Erythroblast (primary cell): ENCODE results near the gene PADI6.
A peak's percentile ranks its signal among the peaks of the same experiment; 100 is the strongest.
"Not testable (repeated sequence)": the region's sequence is repeated elsewhere in the genome, so short reads cannot be mapped to it uniquely, and the experiment has no call there.

Source experiments
- DNase-seq, 2 experiments: peaks; one replicate each; lab custom pipeline; 2025; lab: John Stamatoyannopoulos, UW
- GATA1 ChIP-seq: IDR thresholded peaks from 2 replicates; pipeline ENCODE4 v1.6.1; 2011; ENCODE audit warnings: low read depth, mild to moderate bottlenecking, control low read depth, low read length, moderate library complexity
- POLR2A ChIP-seq: IDR thresholded peaks from 2 replicates; pipeline ENCODE4 v1.6.1; 2011; ENCODE audit warnings: mild to moderate bottlenecking, low read length

PADI6 gene

DNA sequence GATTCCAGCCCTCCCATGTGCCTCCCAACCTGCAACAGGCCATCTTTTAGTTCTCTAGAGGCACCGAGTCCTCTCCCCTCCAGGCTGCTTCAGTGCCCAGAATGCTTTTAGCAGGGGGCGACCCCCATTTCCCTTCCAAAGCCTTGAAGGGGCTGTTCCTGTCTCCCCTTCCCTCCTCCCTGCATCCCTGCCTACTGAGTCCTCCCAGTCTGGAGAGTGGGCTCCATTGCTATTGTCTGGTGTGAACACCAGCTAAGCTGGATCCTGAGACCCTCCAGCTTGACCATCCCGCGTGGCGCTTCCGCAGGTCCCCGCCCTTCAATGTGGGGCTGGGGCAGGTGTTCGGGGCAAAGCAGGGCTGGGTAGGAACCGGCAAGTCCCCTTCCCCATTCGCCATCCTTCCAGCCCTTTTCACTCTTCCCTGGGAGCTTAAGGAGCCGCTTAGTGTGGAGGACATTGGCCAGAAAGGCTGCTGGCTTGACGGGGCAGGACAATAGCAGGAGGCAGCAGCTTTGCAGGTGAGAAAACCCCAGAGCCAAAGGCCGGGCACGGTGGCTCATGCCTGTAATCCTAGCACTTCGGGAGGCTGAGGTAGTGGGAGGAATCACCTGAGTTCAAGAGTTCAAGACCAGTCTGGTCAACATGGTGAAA lies 32.2 kb downstream of the PADI6 start:
- DNase-seq, result no peak

DNA sequence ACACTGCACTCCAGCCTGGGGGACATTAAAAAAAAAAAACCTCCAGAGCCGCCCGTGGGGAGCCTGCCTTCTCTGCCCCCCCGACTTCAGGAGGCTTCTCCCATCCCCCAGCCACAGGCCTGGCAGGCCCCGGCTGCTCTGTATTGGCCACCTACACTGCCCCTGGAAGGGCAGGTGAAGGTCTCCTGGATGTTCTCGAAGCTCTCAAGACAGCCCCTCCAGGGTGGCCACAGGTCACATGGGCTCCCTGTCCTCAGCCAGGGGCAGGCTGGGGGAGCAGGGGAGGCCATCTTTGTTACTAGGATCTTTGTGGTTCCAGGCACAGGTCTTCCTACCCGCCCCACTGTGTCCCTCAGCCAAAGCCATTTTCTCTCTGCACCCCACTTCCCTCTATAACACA lies 32.8 kb downstream of the PADI6 start:
- TF ChIP-seq POLR2A (no peak), GATA1 (no peak)
- DNase-seq, result no peak

More for the DNA sequence above, 32.2 kb downstream of the PADI6 start:
- TF ChIP-seq POLR2A (no peak), GATA1 (no peak)

DNA sequence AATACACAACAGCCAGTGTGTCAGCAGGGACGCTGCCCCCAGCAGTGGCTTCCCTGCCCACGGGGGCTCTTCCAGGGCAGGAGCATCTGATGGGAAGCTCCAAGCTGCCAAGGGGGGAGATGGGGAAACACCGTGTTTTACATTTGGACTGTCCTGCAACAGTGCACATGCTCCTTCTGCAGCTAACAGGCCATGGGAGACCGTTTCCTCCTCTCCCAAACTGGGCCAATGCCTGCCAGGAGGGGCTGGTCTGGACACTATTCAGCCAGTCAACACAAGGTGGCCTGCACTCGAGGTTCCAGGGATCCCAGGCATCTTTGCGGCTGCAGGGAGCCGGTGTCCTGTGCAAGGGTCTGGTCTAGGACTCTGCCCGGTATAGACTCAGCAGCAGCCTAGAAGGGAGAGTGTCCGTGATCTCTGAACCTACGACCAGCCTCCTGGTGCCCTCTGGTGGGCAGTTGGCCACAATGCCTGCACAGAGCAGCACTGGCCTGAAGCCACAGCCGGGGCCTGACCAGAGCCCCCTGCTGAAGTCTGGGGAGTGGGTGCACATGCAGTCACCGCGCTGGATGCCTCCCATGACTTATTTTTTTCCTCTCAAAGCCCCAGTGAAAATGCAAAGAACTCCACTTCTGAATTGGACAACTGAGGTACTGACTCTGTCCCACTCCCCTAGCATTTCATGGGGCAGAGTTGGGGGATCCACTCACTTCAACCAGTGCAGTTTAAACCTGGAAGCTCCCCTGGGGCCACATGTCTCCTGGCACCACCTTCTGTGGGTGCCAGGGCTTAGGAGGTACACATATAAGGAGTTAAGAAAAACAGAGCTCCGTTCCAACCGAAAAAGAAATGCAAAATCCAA lies 34.1 kb downstream of the PADI6 start:
- DNase-seq, result peak; percentile 57 to 68
- TF ChIP-seq POLR2A, result no peak
- no peak for TF ChIP-seq GATA1

DNA sequence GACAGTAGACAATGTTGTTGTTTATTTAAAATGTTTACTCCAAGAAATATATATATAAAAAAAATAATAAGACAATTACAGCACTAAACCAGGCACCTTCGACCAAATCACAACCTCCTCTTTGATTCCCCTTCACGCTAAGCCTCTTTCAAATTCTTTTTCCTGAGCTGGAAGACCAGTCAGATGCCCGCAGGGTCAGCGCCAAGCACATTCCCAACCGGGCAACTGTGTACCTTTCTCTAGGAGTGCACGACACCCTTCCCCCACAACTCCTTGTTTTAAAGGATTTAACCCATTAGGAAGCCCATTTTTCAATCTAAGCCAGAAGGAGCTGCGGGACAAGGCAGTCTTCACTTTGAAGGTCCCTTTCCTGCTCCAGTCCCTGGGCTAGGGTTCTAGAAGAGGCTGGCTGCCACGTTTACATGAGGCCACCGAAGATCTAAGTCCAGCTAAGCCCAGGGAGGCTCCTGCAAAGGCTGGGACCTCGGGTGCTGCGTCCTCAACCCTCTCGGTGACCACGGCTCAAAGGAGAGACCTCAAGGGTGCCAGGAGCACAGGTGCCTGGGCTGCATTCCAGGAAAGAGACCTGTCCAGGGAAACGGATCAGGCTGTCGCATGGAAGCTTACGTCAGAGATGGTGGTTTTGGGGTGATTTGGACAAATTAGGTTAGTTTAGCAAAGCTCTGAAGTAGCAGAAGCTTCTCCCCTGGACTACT lies 34.9 kb downstream of the PADI6 start:
- not testable (repeated sequence) for DNase-seq

DNA sequence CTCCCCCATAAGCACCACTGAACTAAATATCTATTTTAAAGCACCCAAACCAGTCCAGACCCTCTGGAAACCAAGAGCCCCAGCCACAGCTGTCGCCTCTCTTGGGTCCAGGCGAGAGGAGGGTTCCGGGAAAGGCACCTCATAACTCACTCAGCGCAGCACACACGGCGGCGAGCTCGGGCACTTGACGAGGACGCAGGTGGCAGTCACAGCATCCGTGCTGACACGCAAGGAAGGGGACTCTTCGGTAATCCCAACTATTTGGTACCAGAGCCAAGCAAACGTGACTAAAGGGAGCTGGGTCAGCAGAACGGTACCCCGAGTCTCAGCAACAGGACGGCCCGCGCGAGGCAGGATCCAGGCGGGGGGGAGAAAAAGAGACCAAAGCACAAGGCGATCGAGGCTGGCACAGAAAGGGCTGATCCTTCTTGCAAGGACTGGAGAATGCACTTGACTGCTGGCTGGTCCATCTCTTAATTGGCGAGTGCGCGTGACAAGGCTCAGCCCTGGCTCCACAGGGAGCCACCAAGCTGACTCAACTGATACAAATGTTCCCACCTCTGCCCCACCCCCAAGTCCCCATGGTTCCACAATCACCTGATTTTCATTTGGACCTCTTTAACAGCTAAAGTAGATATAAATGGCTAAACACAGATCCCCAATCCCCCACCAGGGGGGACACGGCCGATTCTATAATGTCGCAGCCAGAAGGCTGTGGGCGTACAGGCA lies 36.0 kb downstream of the PADI6 start:
- DNase-seq, result not testable (repeated sequence)

DNA sequence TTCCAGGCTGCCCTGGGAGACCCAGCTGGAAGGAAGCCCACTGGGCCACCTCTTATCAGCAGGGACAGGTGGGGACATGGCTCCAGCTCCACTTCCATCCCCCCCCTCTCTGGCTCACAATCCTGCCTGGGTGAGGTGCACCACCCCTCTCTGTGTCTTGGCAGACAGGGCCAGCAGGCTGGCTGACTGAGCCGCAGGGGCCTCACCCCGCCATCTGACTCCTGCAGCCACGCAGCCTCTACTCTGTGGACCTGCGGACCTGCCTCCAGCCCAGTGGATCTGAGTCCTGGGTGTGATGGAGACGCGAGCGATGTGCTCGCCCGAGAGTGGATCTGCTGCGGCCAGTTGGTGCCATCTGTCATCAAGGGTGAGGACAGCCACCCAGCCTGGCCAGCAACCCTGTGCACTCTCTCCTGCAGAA lies 37.4 kb downstream of the PADI6 start:
- DNase-seq, result peak; percentile 19 to 54
- TF ChIP-seq GATA1 (no peak), POLR2A (no peak)

DNA sequence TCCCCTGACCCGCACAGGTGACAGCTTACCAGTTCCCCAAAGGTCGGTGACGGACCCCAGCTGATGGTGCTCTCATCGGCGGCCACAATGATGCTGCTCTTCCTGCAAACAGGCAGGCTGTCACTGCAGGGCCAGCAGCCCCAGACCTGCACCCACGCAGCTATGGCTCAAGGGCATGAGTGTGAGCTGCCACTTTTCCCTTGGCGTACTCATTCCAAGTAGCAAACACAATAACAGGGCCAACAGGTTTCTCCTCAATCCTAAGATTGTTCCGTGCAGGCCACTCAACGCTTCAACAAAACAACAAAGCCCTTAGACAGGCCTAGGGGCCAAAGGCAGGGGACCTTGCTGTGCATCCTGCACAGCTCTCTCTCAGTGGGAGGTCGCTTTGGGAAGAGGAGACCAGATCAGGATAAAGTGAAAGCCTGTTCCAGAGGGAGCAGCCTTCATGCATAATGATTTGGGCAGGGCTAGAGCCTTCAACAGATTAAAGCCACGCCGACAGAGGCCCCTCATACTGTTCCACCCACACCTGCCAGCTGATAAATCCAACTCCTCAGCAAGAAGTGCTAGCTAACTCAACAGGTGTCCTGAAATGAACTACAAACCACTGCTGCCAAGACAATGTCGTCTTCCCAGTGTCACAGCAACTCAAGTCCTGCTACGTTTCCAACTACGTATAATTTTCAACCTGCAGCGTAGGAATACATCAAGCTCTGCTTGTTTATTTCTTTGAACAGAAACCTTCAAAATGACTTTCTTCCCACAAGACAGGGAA lies 40.3 kb downstream of the PADI6 start:
- DNase-seq, result no peak
- TF ChIP-seq GATA1 (no peak), POLR2A (no peak)

DNA sequence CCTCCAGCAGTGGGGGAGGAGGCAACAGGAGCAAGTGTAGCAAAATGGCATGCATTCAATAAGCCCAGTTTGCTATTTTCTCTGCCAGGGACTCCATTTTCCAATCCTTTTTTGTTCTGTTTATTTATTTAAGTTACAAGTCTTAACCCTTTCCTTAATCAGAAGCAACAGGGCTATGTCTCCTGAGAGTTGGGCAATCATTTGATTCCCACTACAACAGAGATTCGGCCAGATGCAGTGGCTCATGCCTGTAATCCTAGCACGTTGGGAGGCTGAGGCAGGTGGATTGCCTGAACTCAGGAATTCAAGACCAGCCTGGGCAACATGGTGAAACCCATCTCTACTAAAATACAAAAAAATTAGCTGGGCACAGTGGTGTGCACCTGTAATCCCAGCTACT lies 42.0 kb downstream of the PADI6 start:
- DNase-seq, result no peak
- TF ChIP-seq GATA1 (no peak), POLR2A (no peak)

DNA sequence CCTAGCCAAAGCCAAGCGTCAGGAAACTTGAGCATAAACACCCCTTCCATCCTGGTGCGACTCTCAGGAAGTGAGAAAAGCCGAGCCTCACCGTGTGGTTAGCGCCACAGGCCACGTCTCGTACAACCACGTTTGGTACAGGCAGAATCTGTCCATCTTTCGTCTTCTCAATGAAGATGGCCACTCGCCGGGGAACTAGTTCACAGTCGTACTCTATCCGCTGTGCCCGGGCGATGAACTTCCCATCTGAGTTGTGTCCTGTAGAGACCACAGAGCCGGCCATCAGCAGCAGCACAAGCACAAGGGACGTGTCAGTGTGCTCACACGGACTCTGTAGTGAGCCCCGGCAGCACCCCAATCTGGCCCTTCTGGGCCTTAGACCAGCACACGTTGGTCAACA lies 44.4 kb downstream of the PADI6 start:
- no peak for DNase-seq
- TF ChIP-seq POLR2A (no peak), GATA1 (no peak)

DNA sequence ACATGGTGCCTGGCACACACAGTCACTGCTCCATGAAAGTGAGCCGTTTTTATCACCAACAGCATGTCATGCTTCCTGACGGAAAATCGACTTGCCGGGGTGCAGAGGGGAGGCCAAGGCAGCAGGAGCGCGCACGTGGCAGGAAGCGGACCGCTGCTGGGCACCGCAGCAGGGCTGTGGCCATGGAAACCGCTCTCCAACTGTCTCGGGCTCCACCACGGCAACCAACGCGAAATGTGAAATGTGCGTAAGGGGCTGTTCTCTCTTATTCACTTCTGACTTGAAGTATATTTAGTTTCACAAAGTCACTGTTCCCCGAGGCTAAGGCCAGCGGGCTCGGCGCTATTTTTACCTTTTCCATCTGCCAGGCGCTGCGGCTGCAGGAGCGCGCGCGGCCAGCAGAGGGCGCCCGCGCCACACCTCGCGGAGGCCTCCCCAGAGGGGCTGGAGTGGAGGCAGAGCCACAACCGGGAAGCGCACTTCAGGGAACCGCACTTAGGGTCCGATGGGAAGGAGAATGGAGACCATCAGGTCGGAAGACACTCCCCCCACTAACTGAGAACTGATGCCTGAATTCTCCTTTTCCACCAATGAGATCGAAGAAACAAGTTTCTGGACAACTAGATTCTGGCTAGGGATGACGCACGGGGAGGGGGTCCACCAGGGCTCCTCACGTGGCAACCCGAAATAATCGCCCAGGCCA lies 47.8 kb downstream of the PADI6 start:
- DNase-seq, result peak; percentile 63 to 81
- TF ChIP-seq POLR2A, result no peak
- no peak for TF ChIP-seq GATA1

DNA sequence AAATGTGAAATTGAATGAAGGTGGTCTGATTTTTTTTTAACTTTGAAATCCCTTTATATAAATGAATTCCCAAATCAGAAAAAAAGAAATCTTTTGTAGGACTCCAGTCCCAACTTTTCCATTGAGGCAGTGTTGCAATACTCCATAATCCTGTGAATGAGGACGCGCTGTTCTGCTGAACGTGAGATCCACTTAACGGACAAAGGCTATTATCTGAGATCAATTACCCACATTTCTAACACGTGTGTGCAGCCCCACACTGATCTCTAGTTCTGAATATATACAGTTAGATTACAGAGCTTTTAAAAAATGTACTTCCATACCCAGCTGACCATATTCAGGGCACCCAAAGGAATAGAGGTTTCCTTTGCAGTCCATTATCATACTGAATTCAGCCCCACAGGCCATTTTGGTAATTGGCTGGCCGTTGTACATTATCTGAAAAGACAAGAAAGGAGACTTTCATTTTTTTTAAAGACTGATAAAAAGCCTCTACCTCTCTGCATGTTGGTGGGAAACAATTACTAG lies 48.5 kb downstream of the PADI6 start:
- DNase-seq, result peak; percentile 17 to 31
- TF ChIP-seq POLR2A (no peak), GATA1 (no peak)

DNA sequence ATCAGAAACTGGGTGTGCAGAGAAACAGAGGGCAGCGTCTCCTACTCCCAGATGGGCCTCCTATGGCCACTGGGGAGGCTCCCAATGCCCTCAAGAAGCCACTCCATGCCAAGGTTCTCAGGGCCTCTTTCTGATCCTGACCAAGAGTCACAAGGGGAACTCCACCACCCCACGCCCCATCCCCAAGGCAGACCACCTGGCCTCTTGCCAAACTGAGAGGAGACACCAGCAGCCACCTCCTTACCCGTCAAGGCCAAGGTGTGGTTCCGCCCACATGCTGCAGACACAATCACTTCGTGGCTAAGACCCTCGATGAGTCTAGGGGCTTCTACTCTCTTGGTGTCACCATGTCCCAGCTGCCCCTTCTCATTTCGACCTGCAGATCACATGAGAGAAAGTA lies 50.5 kb downstream of the PADI6 start:
- TF ChIP-seq GATA1, result no peak
- no peak for TF ChIP-seq POLR2A
- DNase-seq, result no peak
